PFSK-1 (cell line): ENCODE data around the gene AUTS2.

Source experiments
- FOXP2 ChIP-seq: optimal IDR thresholded peaks from 2 replicates; pipeline ENCODE3; 2011; ENCODE audit warnings: borderline replicate concordance, control low read depth, inconsistent platforms; ENCODE audit not compliant: insufficient read depth; ENCODE audit errors: extremely low read length, extremely low read depth
- POLR2AphosphoS5 ChIP-seq: IDR thresholded peaks from 2 replicates; pipeline ENCODE4 v1.6.1; 2012; ENCODE audit warnings: low read depth, mild to moderate bottlenecking, control low read depth, low read length, moderate library complexity
- SIN3A ChIP-seq: IDR thresholded peaks from 2 replicates; pipeline ENCODE4 v1.6.1; 2012; ENCODE audit warnings: mild to moderate bottlenecking, low read length, moderate library complexity, borderline replicate concordance; ENCODE audit not compliant: insufficient read depth
- TF ChIP-seq, protein P1 (sequence below), 2 experiments: IDR thresholded peaks; 2 replicates each; pipeline versions ENCODE4 v1.6.1 to v1.8.0; 2011 to 2012; ENCODE audit warnings: low read depth in 2 of 2, low read length in 2 of 2, control low read depth in 1 of 2, inconsistent platforms in 1 of 2, mild to moderate bottlenecking in 1 of 2, moderate library complexity in 1 of 2; ENCODE audit not compliant: insufficient read depth in 1 of 2

DNA sequence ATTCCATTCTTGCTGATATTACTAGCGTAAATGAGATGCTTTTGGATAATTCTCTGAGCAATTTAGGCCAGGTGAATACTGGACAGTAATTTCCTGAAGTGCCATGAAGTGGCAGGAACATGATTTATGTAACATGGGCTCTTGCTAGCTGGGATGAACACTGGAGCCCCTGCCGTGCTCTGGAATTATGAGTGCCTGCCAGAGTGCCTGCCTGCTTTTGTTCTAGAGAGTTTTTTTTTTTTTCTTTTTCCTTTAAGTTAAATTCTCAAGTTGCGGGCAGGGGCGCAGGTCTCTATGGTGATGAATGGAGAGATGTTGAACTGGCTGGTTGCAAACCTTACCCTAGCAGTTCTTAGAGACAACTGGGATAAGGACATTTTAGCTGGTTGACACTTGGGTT lies 165.9 kb downstream of the AUTS2 start:
- no peak for TF ChIP-seq POLR2AphosphoS5
- TF ChIP-seq, protein P1, sequence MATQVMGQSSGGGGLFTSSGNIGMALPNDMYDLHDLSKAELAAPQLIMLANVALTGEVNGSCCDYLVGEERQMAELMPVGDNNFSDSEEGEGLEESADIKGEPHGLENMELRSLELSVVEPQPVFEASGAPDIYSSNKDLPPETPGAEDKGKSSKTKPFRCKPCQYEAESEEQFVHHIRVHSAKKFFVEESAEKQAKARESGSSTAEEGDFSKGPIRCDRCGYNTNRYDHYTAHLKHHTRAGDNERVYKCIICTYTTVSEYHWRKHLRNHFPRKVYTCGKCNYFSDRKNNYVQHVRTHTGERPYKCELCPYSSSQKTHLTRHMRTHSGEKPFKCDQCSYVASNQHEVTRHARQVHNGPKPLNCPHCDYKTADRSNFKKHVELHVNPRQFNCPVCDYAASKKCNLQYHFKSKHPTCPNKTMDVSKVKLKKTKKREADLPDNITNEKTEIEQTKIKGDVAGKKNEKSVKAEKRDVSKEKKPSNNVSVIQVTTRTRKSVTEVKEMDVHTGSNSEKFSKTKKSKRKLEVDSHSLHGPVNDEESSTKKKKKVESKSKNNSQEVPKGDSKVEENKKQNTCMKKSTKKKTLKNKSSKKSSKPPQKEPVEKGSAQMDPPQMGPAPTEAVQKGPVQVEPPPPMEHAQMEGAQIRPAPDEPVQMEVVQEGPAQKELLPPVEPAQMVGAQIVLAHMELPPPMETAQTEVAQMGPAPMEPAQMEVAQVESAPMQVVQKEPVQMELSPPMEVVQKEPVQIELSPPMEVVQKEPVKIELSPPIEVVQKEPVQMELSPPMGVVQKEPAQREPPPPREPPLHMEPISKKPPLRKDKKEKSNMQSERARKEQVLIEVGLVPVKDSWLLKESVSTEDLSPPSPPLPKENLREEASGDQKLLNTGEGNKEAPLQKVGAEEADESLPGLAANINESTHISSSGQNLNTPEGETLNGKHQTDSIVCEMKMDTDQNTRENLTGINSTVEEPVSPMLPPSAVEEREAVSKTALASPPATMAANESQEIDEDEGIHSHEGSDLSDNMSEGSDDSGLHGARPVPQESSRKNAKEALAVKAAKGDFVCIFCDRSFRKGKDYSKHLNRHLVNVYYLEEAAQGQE (IDR thresholded peaks at IDR 0.05; ENCODE audit: insufficient read depth in 1 of 2, low read depth in 2 of 2, low read length in 2 of 2): no peak
- TF ChIP-seq SIN3A: no peak
- TF ChIP-seq FOXP2: no peak
